CD4-positive, CD25-positive, alpha-beta regulatory T cell (primary cell): ENCODE measurements around the gene OR10S1. TPM values are rescaled to one million over a fixed set of nuclear protein-coding genes. Genes with fewer than 3 reads are reported as not detected.
"Not testable (repeated sequence)": the region's sequence is repeated elsewhere in the genome, so short reads cannot be mapped to it uniquely, and the experiment has no call there.

Experiments
- ATAC-seq, 2 donors: fragments of 150-1000 bp; cut with Tn5 transposase; one replicate each; pipeline ENCODE4 v1.10.0; 2021; ENCODE audit warnings: low read depth in 2 of 2, moderate number of reproducible peaks in 2 of 2, moderate library complexity in 1 of 2
- DNase-seq, 3 donors: peaks; one replicate each; pipeline versions ENCODE4 v3.0.0 to v3.0.0-alpha.2; 2012 to 2022; ENCODE audit warnings: mixed read lengths in 1 of 3
- H3K27ac ChIP-seq: one replicate; pipeline ENCODE4 v1.7.0; 2013; ENCODE audit warnings: mild to moderate bottlenecking, low read length; ENCODE audit not compliant: insufficient read depth, poor library complexity, severe bottlenecking
- H3K27me3 ChIP-seq: one replicate; pipeline ENCODE4 v1.7.0; 2013; ENCODE audit warnings: low read length; ENCODE audit not compliant: control insufficient read depth, insufficient read depth
- H3K36me3 ChIP-seq: one replicate; pipeline ENCODE4 v1.7.0; 2013; ENCODE audit warnings: mild to moderate bottlenecking, low read length, moderate library complexity; ENCODE audit not compliant: control insufficient read depth, insufficient read depth
- H3K4me1 ChIP-seq: 2 replicates; pipeline ENCODE4 v1.7.0; 2013; ENCODE audit warnings: mild to moderate bottlenecking, low read length; ENCODE audit not compliant: insufficient read depth, control insufficient read depth, poor library complexity, severe bottlenecking
- H3K4me3 ChIP-seq: one replicate; pipeline ENCODE4 v1.7.0; 2013; ENCODE audit warnings: low read depth, mild to moderate bottlenecking, low read length, moderate library complexity
- H3K9me3 ChIP-seq, 2 experiments: 1 replicate in 1 of 2; 2 replicates in 1 of 2; pipeline ENCODE4 v1.7.0; 2013; ENCODE audit warnings: low read length in 2 of 2, mild to moderate bottlenecking in 1 of 2, moderate library complexity in 1 of 2; ENCODE audit not compliant: control insufficient read depth in 2 of 2
- H3K27ac Mint-ChIP-seq, 3 donors: one replicate each; pipeline ENCODE4 v1.8.0; 2020 to 2022; ENCODE audit warnings: mild to moderate bottlenecking in 3 of 3, mixed read lengths in 3 of 3, moderate library complexity in 2 of 3
- H3K27me3 Mint-ChIP-seq: one replicate; pipeline ENCODE4 v1.8.0; 2022; ENCODE audit warnings: mild to moderate bottlenecking, mixed read lengths
- H3K36me3 Mint-ChIP-seq: one replicate; pipeline ENCODE4 v1.8.0; 2020; ENCODE audit warnings: mixed read lengths
- H3K4me1 Mint-ChIP-seq, 4 donors: one replicate each; pipeline ENCODE4 v1.8.0; 2020 to 2022; ENCODE audit warnings: mixed read lengths in 4 of 4, mild to moderate bottlenecking in 1 of 4
- H3K4me3 Mint-ChIP-seq, 4 donors: one replicate each; pipeline ENCODE4 v1.8.0; 2020 to 2022; ENCODE audit warnings: mild to moderate bottlenecking in 4 of 4, mixed read lengths in 4 of 4, moderate library complexity in 3 of 4
- H3K9me3 Mint-ChIP-seq, 7 donors: one replicate each; pipeline ENCODE4 v1.8.0; 2020 to 2022; ENCODE audit warnings: mixed read lengths in 7 of 7, mild to moderate bottlenecking in 3 of 7, moderate library complexity in 2 of 7
- polyA plus RNA-seq, 4 donors: library from polyadenylated mRNA; unstranded; fragments of 300-500 nt; fragmentation: Illumina TruSeq; gene quantifications; one replicate each; pipeline ENCODE4 v1.2.3, GENCODE V29; 2021
- total RNA-seq: library from RNA; stranded (reverse); gene quantifications from one replicate; pipeline ENCODE4 v1.2.3, GENCODE V29; 2022

OR10S1 gene, protein sequence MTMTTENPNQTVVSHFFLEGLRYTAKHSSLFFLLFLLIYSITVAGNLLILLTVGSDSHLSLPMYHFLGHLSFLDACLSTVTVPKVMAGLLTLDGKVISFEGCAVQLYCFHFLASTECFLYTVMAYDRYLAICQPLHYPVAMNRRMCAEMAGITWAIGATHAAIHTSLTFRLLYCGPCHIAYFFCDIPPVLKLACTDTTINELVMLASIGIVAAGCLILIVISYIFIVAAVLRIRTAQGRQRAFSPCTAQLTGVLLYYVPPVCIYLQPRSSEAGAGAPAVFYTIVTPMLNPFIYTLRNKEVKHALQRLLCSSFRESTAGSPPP
- not detected for total RNA-seq
- not detected for polyA plus RNA-seq

GRCh38 chr11:123977731-123978347 lies at the start of gene OR10S1:
Gene OR10S1, minus strand, starts transcription at chr11:123977781. Its CDS starts 117 bp downstream, at chr11:123977664.
- Mint-ChIP-seq H3K27me3 (no peaks in the 10 kb centered on the region), H3K4me1 (no peaks in the 10 kb centered on the region), H3K27ac (no peak within 1 kb of the TSS), H3K36me3 (no peaks in the 10 kb centered on the region), H3K9me3 (peaks cover 0 to 7% (median 2%) of the 10 kb centered on the region in 7 donors), H3K4me3 (no peak within 1 kb of the TSS)
- no peaks in the 10 kb centered on the region for H3K27me3 ChIP-seq
- H3K36me3 ChIP-seq, result no peaks in the 10 kb centered on the region
- no peak for DNase-seq
- no peaks in the 10 kb centered on the region for H3K9me3 ChIP-seq
- no peak within 1 kb of the TSS for H3K4me3 ChIP-seq
- no peak for ATAC-seq
- H3K4me1 ChIP-seq, result no peaks in the 10 kb centered on the region
- no peak within 1 kb of the TSS for H3K27ac ChIP-seq

DNA sequence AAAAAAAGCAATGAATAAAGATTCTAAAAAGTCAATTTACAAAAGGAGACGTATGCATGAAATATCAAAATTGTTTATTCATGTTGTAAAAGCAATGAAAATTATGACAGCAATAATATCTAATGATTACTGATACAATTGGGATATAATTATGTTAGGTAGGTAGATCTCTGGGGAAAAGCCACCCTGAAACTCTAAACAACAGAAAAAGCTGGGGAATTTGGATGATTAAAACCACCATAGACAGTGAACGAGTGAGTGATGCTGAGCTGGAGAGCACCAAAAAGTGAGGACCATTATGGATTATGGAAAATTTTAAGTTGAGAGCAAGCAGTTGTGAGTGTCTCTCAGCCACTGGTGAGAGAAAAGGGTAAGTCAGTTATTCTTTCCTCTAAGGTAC lies 48.9 kb upstream of the OR10S1 start, which contains the start of gene OR10G8:
TSS of gene OR10G8 (plus strand) at position 301 of the 400 bp plus-strand sequence. CDS start 2,825 bp downstream, outside the sequence.
- Mint-ChIP-seq H3K4me1 (no peaks in the 10 kb centered on the region), H3K27me3 (no peaks in the 10 kb centered on the region), H3K36me3 (no peaks in the 10 kb centered on the region), H3K27ac (no peak within 1 kb of the TSS), H3K4me3 (no peak within 1 kb of the TSS), H3K9me3 (peaks cover 0 to 1% (median 0%) of the 10 kb centered on the region in 7 donors)
- no peak within 1 kb of the TSS for H3K27ac ChIP-seq
- H3K4me1 ChIP-seq, result no peaks in the 10 kb centered on the region
- no peaks in the 10 kb centered on the region for H3K27me3 ChIP-seq
- H3K4me3 ChIP-seq, result no peak within 1 kb of the TSS
- no peak for DNase-seq
- H3K36me3 ChIP-seq, result no peaks in the 10 kb centered on the region
- no peak for ATAC-seq
- H3K9me3 ChIP-seq, result no peaks in the 10 kb centered on the region

GRCh38 chr11:124015837-124016236 lies 38.3 kb upstream of the OR10S1 start:
- H3K27ac Mint-ChIP-seq, H3K4me3 Mint-ChIP-seq, H3K4me1 Mint-ChIP-seq, ATAC-seq, DNase-seq, H3K36me3 Mint-ChIP-seq, H3K4me3 ChIP-seq, H3K27me3 Mint-ChIP-seq, H3K27ac ChIP-seq, H3K27me3 ChIP-seq, H3K9me3 Mint-ChIP-seq, H3K36me3 ChIP-seq, H3K9me3 ChIP-seq, H3K4me1 ChIP-seq: not testable (repeated sequence)

DNA sequence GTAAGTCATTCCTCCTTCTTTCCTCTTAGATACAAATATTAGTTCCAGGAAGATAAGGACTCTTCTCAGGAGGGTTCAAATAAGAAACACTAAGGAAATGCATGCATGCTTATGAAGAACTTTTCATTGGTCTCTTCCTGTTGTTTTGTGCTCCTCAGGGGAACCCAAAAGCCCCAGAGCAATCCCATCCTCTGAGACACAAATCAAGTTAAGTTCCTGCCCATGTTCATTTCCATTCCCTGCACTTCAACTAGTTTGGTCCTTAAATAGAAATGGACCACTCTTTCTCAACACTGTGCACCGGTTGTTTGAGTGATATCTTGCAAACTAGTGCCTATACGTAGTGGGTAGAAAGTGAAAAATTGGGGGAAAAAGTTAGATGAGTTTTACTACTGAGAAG lies 35.1 kb upstream of the OR10S1 start, which contains the start of gene OR10G4:
TSS of gene OR10G4 (plus strand) at position 301 of the 400 bp plus-strand sequence. CDS start 2,578 bp downstream, outside the sequence.
- no peaks in the 10 kb centered on the region for H3K9me3 ChIP-seq
- DNase-seq (no peak), ATAC-seq (no peak)
- no peaks in the 10 kb centered on the region for H3K27me3 ChIP-seq
- no peaks in the 10 kb centered on the region for H3K9me3 Mint-ChIP-seq
- H3K4me3 ChIP-seq, result no peak within 1 kb of the TSS
- H3K36me3 ChIP-seq, result no peaks in the 10 kb centered on the region
- no peaks in the 10 kb centered on the region for H3K36me3 Mint-ChIP-seq
- H3K27me3 Mint-ChIP-seq, result no peaks in the 10 kb centered on the region
- H3K4me1 ChIP-seq, result no peaks in the 10 kb centered on the region
- H3K4me1 Mint-ChIP-seq, result no peaks in the 10 kb centered on the region
- H3K27ac ChIP-seq, result no peak within 1 kb of the TSS
- H3K4me3 Mint-ChIP-seq, result no peak within 1 kb of the TSS
- no peak within 1 kb of the TSS for H3K27ac Mint-ChIP-seq

- Histone ChIP-seq H3K9me3 (no peaks in the 10 kb centered on the region), H3K27me3 (no peaks in the 10 kb centered on the region), H3K4me1 (no peaks in the 10 kb centered on the region), H3K36me3 (no peaks in the 10 kb centered on the region), H3K4me3 (no peak within 1 kb of the TSS), H3K27ac (no peak within 1 kb of the TSS)
- Mint-ChIP-seq H3K27ac (no peak within 1 kb of the TSS), H3K4me1 (no peaks in the 10 kb centered on the region), H3K27me3 (no peaks in the 10 kb centered on the region), H3K9me3 (peaks cover 0 to 2% (median 0%) of the 10 kb centered on the region in 7 donors), H3K4me3 (no peak within 1 kb of the TSS), H3K36me3 (no peaks in the 10 kb centered on the region)
- ATAC-seq (no peak), DNase-seq (no peak)
These were observed 17.5 kb upstream of the OR10S1 start, which contains the start of gene OR10G6 for GRCh38 chr11:123995119-123995518. Gene OR10G6, minus strand, starts transcription at chr11:123995161. Its CDS starts 0 bp downstream, at chr11:123995161.

DNA sequence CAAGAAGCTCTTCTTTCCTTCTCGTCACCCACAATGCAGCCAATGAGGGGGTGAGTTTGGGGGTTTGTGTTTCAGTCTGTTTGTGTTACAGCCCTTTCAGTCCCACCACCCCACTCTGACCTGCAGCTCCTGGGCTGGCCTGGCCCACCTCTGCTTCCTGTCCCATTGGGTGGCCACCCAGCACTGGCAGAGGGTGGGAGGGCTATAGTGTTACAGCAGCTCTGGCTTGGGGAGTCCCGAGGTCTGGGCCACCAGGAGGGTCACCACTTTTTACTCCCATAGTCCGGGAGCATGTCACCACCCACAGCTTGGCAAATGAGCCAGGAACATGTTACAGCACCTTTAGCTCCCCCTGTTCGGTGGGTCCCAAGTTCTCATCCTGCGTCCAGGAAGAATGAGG lies 1.7 kb upstream of the OR10S1 start:
- Histone ChIP-seq H3K9me3 (no peaks in the 10 kb centered on the region), H3K4me3 (no peak overlapping the region), H3K27ac (no peak overlapping the region), H3K27me3 (no peaks in the 10 kb centered on the region), H3K36me3 (no peaks in the 10 kb centered on the region), H3K4me1 (no peaks in the 10 kb centered on the region)
- ATAC-seq, result no peak
- Mint-ChIP-seq H3K27ac (no peak overlapping the region), H3K4me1 (no peaks in the 10 kb centered on the region), H3K36me3 (no peaks in the 10 kb centered on the region), H3K4me3 (no peak overlapping the region), H3K9me3 (peaks cover 0 to 10% (median 3%) of the 10 kb centered on the region in 7 donors), H3K27me3 (no peaks in the 10 kb centered on the region)
- DNase-seq, result no peak

DNA sequence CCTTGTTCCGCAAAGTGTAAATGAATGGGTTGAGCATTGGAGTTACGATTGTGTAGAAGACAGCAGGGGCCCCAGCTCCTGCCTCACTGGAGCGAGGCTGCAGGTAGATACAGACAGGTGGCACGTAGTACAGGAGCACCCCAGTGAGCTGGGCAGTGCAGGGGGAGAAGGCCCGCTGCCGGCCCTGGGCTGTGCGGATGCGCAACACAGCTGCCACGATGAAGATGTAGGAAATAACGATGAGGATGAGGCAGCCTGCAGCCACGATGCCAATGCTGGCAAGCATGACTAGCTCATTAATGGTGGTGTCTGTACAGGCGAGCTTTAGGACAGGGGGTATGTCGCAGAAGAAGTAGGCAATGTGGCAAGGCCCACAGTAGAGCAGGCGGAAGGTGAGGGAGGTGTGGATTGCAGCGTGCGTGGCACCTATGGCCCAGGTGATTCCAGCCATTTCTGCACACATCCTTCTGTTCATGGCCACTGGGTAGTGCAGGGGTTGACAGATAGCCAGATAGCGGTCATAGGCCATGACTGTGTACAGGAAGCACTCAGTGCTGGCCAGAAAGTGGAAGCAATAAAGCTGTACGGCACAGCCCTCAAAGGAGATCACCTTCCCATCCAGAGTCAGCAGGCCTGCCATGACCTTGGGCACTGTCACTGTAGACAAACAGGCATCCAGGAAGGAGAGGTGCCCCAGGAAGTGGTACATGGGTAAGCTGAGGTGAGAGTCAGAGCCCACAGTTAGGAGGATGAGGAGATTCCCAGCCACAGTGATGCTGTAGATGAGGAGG lies 616 bp downstream of the OR10S1 start:
- H3K4me3 ChIP-seq, result no peak overlapping the region
- no peak overlapping the region for H3K27ac ChIP-seq
- ATAC-seq (no peak), DNase-seq (no peak)
- no peaks in the 10 kb centered on the region for H3K27me3 ChIP-seq
- no peaks in the 10 kb centered on the region for H3K4me1 ChIP-seq
- Mint-ChIP-seq H3K4me1 (no peaks in the 10 kb centered on the region), H3K4me3 (no peak overlapping the region), H3K27me3 (no peaks in the 10 kb centered on the region), H3K36me3 (no peaks in the 10 kb centered on the region), H3K27ac (no peak overlapping the region), H3K9me3 (peaks cover 0 to 7% (median 0%) of the 10 kb centered on the region in 7 donors)
- H3K9me3 ChIP-seq, result no peaks in the 10 kb centered on the region
- no peaks in the 10 kb centered on the region for H3K36me3 ChIP-seq
